Stimulated activated CD8-positive, alpha-beta memory T cell treated with anti-CD3 and anti-CD28 coated beads, Interleukin-7, amount 100 ng/mL, for 4 hours (primary cell): Measurements from ENCODE around the gene ZDHHC18.
"Not testable (repeated sequence)": the region's sequence is repeated elsewhere in the genome, so short reads cannot be mapped to it uniquely, and the experiment has no call there.

Source experiments
- DNase-seq, 2 donors: peaks; one replicate each; pipeline ENCODE4 v3.0.0-alpha.2; 2020; ENCODE audit warnings: low read depth in 2 of 2

ZDHHC18 gene

DNA sequence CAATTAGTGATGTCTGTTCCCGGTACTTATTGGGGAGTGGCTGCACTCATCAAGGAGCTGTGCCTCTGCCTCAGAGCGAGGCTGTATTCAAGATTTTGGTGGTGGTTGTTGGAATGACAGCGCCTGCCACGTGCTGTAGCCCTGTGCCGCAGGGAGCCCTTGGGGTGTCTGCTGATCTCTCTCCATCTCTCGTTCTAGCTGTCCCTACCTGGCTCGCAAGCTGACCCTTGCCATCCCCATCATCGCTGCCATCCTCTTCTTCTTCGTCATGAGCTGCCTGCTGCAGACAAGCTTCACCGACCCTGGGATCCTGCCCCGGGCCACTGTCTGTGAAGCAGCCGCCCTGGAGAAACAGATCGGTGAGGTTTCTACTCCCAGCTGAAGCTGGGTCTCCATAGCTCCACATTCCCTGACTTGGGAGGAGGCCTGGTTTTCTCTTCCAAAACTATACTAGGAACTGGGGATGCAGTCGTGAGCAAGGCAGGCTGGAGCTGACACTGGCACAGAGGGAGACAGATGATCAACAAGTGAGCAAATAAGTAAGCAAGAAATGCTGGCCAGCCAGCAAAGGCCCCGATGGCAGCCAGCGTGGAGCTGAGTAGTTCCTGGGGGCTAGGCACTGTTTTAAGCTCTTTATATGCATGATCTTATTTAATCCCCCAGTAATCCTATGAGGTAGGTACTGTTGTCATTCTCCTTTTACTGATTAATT is 5.9 kb downstream of the ZDHHC18 start:
- no peak for DNase-seq

DNA sequence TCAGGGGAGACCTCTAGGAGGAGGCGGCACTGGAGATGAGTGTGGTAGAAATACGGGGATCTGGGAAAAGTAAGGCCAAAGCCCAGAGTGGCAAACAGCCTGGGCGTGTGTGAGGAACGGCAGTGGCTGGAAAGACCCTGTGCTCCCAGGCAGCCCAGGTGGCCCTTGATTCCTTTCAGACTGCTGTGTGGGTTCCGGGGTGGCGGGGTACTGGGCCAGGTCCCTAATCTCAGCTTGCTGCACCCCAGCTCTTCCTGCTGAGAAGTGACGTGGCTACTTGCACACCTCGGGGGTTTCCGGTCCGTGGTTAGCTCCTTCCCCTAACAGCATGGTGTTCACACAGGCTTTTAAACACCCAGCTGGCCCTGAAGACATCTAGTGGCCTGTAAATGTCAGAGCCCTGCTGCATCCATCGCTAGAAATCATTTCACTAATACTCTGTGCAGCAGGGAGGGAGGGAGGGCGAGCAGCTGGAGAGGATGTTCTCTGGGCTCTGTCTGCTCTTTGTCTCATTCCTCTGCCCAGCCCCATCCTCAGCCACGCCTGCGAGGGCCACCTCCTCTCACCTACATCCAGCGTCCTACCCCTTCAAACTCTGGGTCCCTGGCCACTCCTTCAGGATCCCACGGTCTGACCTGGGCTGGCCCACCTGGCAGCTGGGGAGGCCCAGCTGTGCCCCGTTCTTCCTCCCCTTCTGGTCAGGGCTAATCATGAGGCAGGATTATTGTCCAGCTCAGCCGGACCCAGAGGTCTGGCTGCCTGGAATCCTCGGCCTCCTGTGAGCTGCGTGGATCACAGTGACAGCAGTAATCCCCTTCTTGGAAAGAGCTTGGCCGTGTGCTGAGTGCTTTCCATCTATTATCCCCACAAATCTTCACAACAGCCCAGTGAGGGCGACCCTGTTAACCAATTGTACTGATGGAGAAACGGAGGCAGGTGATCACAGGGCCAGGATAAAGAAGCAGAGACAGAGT is 7.2 kb downstream of the ZDHHC18 start:
- DNase-seq = peak; percentile 84 to 86

DNA sequence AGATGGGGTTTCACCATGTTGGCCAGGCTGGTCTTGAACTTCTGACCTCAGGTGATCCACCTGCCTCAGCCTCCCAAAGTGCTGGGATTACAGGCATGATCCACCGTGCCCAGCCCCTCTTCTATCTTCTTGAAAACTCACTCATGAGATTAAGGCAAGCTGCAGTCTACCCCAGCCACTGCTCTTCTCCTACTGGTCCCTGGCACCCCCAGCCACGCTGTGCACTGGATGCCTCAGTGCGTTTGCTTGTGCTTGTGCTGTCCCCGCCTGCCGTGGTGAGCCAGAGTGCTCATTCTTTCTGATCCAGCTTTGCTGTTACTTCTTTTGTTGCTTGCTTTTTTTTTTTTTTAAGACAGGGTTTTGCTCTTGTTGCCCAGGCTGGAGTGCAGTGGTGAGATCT is 11.2 kb downstream of the ZDHHC18 start:
- not testable (repeated sequence) for DNase-seq

DNA sequence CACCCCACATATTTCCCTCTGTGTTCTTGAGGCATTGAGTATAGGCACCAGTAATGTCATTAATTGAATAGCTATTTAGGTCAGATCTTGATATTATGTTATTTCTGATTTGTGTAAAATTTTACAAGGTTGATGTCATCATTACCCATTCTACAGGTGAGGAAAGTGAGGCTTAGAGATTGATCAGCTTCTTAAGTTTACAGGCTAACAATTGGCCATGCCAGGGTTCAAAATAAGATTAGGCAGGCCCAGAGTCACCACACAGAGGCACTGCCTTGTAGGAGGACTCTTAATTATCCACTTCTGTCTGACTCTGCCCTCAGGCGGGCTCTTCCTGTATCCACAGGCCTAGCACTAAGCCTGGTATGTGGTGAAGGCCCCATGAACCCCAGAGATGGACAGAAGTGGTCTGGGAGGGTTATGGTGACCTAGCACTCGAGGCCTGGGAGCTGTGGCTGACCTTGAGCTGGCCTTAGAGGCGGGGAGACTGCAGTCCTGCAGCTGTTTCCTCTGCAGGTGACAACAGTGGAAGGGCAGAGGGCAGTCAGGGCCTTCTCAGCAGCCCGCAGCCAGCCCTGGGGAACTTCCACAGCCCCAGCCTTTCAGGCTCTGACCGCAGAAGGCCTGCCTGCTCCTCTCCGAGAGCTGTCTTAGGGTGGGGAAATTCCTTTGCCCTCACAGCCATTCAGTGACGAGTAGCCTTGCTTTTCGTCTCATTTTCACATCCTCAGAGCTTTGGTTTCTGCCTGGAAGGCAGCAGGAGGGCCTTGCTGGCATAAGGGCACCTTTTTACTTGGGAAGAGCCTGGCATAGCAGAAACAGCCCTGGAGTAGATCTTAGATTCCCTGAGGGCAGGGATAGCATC is 12.2 kb downstream of the ZDHHC18 start:
- peak in 1 of 2 donors; percentile 38 for DNase-seq

DNA sequence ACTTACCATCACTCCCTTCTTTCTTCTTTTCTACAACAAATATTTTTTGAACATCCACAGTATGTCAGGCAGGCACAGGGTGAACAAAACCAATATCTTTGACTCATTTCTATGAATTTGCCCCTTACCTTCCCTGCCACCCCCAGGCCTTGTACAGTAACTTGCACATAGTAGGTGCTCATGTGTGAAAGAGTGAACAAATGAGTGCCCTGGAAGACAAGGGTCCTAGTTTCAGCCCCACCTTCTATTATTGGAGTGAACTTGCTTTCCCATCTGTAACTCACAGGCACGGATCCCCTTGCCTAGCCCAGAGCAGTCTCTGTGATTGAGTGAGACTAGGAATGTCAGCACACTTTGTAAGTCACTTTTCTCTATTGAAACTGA is 12.8 kb downstream of the ZDHHC18 start:
- DNase-seq = no peak

DNA sequence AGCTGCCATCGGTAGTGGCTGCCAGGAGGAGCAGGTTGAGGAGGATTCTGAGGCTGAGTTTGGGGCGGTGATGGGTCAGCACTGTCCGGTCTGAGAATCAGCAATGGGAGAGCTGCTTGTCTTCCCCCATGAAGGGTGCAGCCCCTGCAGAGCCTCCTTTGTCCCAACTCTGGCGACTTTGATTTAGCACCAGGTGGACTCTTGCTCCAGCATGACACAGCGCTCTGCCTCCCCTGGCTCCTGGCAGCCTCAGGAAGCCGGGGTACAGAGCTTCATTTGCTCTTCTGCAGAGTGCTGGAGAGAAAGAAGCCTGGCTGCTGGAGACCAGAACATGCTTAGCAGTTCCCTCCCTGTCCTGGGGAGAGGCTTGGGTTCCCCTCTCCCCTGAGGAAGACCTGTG is 13.3 kb downstream of the ZDHHC18 start:
- DNase-seq = no peak

DNA sequence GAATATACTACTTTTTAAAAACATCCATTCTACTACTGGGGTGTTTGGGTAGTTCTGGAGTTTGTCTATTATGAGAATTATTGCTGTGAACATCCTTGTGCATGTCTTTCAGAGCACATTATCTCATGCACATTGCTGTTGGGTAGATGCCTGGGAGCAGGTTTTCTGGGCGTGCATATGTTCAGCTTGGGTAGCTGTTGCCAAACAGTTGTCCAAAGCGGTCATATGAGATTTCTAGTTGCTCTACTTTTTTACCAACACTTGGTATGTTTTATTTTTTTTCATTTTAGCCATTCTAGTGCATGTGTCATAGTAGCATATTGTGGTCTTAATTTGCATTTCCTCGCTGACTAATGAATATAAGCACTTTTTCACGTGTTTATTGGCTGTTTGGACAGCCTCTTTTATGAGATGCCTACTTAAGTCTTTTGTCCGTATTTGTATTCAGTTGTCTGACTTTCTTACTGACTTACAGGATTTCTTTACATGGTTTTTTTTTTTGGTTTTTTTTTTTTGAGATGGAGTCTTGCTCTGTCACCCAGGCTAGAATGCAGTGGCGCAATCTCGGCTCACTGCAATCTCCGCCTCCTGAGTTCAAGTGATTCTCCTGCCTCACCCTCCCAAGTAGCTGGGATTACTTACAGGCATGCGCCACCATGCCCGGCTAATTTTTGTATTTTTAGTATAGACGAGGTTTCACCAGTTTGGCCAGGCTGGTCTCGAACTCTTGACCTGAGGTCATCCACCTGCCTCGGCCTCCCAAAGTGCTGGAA is 18.1 kb downstream of the ZDHHC18 start:
- DNase-seq = no peak

DNA sequence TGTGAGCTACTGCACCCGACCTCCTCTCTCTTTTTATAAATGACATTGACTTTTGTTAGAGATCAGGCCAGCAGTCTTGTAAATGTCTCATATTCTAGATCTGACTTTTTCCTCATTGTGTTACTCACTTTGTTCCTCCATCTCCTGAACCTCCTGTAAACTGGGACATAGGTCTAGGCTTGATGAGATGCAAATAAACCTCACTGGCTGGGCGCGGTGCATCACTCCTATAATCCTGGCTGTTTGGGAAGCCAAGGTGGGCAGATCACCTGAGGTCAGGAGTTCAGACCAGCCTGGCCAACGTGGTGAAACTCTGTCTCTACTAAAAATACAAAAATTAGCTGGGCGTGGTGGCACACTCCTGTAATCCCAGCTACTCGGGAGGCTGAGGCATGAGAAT is 21.3 kb downstream of the ZDHHC18 start:
- not testable (repeated sequence) for DNase-seq

DNA sequence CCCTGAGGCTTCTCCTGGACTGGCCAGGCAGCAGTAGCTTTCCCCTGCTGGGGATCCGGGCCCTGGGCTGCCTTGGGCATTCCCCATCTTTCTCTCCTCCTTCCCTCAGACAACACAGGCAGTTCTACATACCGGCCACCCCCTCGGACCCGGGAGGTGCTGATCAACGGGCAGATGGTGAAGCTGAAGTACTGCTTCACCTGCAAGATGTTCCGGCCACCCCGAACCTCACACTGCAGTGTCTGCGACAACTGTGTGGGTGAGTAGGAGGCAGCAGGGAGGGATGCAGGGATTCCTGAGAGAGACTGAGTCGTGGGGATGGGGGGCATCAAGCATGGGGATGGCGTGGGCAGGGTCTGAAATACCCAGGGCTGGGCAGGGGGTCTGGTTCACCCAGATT is 22.0 kb downstream of the ZDHHC18 start:
- no peak for DNase-seq

DNA sequence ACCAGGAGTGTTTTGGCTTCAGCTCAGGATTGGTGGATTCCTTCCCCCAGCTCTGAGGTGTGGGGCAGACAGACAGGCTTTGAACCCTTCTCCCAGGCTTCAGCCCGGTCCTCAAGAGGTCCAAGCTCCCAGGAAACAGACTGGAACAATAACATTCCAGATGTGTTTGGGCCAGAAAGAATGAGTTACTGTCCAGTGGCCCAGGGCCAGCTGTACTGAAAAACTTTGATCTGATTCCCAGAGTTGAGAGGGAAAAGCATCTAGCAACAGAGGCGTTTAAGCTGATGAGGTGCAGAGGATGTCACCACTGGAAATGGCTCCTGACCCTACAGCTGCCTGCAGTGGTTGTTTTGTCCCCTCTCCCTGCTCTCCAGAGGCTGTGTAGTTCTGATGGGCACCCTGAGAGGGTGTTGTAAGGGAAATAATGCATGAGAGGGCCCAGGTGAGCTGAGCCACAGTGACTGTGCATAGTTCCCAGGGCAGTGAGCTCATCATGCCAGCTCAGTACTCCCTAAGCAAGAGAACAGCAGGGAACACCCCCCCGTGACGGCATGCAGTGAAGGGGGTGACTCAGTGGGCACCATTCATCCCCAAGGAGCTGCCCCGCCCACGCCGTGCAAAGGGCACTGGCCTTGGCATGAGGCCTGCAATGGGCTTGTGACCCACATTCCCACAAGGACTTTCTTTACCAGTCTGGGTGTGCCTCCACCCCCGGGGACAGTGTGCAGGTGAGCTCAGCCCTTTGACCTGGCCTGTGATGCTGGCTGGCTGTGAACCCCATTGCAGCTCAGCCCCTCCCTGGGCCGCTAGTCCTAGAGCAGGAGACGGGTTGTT is 22.7 kb downstream of the ZDHHC18 start:
- no peak for DNase-seq

DNA sequence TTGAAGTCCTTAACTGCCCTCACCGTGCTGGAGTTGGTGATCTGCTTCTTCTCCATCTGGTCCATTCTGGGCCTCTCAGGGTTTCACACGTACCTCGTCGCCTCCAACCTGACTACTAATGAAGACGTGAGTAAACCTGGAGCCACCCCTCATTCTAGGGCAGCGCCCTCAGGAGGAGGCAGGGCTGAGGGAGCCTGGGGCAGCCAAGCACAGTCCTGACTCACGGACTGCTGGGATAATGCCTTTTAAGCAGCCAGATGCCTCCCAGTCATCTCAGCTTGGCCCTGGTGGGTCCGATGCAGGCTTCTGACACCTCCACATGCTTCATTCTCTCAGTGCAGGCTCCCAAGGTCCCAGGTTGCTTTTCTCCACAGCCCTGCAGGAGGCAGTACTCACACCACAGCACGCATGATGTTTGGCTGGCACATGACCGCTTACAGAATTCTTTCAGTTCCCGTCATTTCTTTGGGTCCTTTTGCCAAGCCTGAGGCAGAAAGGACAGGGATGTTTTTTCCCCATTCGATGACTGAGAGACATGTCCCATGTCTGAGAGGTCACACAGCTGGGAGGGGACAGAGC is 24.7 kb downstream of the ZDHHC18 start:
- no peak for DNase-seq

DNA sequence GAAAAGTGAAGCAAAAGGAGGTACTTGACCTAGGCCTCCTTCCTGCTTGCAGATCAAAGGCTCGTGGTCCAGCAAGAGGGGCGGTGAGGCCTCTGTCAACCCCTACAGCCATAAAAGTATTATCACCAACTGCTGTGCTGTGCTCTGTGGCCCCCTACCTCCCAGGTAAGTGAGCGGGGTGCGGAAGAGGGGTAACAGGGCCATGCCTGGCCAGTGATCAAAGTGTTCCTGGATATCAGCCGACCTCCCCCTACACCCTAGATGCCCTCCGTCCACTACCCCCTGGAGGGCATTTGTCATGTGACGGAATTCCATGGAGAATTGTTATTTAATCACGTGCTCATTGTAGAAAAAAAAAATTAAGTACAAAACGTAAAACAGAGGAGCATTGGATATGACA is 26.2 kb downstream of the ZDHHC18 start:
- DNase-seq = no peak

DNA sequence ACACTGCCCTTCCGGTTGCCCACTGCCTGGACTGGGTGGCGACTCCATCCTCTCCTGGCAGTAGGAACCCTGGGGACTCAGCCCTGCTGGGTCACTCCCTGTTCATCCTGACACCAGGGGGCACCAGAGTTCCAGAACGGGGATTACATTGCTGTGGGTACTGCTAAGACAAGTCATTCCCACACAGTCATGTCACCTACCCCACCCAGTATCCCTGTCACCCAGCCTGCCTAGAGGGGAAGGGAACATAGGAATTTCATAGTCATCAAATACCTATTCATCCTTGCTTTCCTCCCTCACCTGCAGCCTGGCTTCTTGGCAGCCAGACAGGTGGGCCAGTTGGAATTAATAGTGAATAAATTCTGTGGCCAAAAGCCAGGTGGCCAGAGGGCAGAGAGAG is 26.7 kb downstream of the ZDHHC18 start:
- peak; percentile 61 to 76 for DNase-seq

DNA sequence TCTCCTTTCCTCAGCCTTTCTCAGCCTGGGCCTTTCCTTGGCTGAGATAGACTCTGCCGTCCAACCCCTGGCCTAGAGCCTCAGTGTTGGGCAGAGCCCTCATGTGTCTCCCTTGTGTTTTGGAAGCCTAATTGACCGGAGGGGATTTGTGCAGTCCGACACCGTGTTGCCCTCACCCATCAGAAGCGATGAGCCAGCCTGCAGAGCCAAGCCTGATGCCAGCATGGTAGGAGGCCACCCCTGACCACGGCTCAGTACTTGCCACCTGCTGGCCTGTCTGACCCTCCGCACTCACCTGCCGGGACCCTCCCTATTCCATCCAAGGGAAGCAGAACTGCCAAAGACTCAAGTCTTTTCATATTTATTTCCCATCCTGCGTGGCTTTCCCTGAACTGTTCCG is 27.1 kb downstream of the ZDHHC18 start:
- no peak for DNase-seq

DNA sequence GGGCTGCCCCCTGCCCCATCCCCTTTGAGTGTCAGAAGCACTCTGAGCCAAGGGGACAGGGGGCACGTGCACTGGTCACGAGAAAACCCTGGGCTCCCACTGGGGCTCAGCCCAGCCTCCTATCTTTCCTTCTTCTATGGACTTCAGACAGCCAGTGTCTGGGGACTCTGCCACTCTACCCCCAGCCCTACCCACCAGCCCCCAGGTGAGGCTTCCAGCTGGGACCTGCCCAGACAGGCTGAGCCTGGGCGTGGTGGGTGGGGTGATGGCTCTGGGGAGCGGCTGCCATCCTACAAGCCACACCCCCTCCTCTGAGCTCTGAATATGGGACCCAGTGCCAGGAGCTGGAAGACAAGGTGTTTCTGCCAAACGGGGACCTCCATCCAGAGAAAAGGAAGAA is 28.4 kb downstream of the ZDHHC18 start:
- no peak for DNase-seq

DNA sequence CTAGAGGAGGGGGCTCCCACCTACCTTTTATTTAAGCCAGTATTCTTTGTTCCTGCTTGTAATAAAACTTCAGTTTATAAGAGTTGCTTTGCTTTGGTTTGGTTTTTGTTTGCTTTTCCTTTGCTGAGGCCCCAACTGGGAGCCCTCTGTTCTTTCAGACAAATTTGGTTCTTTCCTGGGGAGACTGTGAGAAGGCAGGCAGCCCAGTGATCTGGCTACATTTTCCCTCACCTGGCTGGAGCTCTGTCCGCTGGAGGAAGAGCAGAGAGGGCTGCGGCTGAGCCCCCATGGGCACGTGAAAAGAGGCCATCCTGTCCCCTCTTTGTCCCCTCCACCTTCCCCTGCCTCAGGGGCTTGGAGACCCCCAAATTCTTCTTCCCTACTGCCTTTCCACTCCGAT is 29.1 kb downstream of the ZDHHC18 start:
- no peak for DNase-seq

DNA sequence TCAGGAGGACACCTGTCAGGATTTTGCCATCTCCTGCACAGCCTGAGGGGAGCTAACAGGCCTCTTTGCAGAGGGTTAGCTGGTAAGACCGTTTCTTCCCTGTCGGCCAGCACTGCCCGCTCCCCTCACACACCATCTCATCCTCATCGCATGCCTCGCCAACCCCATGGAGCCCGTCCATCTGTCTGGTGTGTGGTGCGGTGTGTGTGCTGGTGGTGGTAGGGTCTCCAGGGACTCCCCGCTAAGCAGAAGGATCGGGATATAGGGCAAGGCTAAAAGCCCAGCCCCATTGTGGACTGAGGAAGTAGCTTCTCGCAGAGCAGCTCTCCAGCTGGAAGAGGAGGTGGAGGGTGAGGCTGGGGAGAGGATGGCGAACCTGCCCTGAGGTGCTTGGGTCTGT is 29.7 kb downstream of the ZDHHC18 start:
- DNase-seq = no peak

DNA sequence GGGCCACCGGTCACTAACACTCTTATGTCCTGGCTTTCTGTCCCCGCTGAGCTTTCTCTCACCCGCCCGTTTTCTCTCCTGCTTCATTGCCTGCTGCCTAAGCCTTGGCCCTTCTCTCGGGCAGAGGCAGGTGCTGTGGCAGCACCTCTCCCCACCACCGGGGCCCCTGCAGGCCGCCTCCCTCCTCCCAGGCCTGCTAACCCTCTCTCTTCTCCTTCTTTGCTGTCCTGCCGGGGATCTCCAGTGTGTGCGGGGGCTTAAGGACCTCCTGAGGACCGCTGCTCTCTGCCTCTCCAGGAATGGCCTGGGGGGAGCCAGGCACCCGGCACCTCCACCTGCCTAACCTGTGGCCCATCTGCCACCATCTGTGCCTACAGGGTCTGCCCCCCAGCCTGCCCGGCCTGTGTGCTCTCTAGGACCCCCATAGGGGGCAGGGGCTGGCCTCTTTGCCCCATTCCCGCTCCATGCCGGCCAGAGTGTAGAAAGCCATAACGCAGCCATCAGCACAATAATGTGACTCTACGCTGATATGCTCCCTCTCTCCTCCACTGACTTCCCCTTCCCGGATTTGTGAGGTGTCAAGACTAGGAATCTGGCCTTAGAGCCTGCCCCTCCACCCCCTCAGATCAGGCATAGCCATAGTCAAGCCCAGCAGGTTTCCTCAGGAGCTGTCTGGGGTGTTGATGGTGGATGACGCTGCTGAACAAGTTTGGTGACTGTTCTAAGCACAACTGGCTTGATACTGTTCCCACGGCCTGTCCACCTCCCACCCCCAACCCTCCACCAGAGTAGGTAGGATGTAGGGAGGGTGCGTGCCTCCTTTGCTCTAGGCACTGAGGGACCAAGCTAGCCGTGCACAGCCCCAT is 30.3 kb downstream of the ZDHHC18 start:
- no peak for DNase-seq

DNA sequence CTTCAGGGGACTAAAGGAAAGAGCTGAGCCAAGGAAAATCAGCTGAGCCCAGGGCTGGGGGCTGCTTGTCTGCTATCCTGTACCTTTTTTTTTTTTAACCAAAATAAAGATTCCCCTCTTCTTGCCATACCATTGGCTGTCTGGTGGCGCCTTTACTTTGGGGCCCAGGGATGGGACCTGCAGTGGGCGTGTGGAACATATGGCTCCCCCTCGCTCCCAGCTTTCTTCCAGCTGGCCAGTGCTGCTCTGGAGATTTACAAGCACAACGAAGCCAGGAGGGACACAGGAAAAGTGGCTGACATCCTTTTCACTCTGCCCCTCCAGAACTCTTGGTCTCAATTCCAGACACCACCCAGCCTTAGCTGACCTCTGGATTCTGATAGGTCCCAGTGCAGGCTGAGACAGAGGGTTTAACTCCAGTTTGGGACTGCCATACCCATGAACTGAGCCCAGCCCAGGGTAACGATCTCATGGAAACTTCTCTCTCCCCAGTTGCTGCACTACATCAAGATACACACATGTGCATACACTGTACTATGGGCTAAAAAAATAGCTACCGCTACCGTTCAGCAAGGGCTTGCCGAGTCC is 31.1 kb downstream of the ZDHHC18 start:
- no peak for DNase-seq
